HS-27A (cell line): Measurements from ENCODE around the gene MGST1.

ENCODE experiments used
- DNase-seq: peaks from one replicate; pipeline ENCODE4 v3.0.0-alpha.2; 2012; ENCODE audit warnings: low read depth, missing footprints

Gene MGST1, protein sequence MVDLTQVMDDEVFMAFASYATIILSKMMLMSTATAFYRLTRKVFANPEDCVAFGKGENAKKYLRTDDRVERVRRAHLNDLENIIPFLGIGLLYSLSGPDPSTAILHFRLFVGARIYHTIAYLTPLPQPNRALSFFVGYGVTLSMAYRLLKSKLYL

DNA sequence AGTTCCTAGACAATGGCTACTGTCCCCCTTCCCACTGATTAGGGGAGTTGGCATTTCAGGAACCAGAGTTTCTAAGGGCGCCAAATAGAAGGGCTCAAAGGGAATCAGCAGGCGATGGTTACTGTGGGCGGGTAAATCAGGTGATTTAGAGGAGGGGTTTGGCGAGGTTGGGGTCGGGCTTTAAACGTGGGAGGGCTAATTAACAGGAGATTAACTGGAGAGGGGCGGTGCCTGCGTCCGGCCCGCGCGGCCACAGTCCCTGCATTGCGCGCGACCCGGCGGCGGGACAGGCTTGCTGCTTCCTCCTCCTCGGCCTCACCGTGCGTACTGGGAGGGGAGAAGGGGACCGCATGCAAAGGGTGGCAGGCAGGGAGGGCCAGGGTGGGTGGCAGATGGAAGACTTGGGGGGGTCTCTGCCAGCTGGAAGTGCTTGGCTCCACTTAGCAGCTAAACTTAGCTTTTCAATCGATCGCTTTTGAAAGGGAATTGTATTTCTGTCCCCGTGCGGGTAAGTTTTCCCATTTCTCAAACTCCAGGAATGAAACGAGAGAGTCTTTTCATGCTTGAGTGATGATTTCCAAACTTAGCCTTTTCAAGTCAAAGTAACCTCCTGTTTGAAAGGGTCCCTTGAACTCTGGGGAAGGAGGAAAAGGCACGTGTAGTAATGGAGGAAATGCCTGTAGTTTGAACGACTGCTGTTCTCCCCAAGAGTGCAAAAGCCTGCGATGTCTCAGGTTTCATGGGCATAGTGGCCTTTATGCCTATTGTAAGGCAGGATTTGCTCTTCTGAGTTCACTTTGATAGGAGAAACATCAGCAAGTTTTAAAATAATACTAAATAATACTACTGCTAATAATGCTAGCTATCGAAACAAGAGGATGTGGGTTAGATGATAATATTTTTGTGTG is at the start of gene MGST1:
TSS of gene MGST1 (plus strand) at position 255 of the 908 bp plus-strand sequence. CDS start 6,608 bp downstream, outside the sequence.
- peak; percentile 40 for DNase-seq

DNA sequence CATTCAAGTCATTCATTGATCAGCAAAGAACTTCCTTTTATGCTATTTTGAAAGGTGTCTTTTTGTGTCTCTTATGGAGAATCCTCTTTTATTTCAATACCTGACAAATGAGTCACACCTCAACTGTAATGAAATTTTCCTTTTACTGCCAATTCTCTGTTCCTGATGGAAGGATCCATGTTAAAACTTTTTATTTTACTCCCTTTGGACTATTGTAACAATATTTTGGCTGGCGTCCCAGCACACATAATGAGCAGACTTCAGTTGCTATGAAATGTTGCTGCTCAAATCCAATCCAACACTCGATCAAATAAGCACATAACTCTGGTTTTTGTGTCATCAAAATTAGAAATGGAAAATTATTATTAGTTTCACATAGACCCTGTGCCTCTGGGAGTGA is 48.0 kb upstream of the MGST1 start:
- no peak for DNase-seq

DNA sequence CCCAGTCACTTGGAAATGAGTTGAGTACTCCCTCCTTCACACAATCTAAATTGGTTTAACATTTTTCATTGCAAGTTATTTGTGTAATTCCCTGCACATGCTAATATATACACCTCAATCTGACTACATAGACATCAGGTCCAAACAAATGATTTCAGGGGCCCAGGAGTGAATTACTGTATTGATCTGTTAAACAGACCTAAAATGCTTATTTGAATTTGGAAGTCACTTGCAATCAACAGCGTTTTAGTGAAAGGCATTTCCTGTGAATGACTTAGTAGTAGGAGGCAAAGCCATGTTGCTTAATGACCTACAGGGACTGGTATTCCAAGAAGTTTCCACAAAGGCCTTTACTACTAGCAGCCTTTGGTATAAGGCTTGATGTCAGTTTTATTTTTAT is 47.3 kb upstream of the MGST1 start:
- DNase-seq, result no peak

DNA sequence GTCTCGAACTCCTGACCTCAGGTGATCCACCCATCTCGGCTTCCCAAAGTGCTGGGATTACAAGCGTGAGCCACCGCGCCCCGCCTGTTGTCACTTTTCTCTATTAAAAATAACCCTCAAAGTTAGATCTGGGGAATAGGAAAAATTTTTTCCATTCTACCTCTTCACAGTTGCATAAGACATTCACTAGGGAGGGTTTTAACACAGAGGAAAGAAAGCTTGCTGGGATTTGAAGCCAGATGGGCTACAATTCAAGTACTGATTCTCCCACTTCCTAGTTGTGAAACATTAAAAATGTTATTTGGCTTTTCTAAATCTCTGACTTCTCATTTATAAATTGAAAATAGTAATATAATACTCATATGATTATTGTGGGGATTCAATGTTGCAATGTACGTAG is 46.7 kb upstream of the MGST1 start:
- no peak for DNase-seq

DNA sequence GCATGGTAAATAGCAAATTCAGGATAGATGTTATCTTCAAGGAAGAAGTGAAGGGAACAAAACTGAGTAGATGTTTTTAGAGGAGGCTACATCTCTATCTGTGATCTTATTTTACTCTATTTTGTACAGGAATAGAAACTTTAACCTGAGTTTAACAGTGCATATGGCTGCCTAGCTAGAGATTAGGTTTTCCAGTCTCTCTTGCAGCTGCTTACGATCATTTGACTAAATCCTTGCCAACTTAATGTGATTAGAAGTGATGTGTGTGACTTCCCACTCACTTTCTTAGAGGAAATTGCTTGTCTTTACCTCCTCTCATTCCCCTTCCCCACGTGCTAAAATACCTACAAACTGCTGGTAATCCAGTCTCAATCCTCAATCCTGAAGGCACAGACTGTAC is 43.5 kb upstream of the MGST1 start:
- DNase-seq, result no peak

DNA sequence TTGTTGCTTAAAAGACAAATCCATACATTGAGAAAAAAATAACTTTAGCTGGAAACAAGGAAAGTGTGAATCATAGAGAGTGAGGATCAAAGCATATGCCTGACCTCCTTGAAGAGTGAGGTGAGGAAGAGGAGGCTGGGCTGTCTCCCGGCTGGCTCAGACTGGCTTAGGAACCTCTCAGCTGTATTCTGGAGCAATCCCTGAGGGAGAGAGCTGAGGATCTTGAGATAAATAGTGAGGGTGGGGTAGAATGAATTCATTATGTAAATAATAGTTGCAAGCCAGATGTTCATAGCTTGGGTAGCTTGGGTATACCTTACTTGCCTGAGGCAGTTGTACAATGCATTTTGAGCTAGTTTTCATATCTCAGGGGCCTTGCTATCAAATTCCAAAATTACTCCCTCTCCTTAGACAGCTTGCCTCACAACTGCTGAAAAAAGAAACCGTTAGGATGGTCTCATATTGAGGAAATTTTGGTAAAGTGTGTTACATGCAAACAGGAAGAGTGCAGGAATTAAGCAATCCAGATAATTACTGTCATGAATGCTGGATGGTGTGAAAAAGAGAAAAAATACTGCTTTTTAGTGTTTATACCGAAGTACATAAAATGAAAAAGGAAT is 39.5 kb upstream of the MGST1 start:
- DNase-seq, result no peak

DNA sequence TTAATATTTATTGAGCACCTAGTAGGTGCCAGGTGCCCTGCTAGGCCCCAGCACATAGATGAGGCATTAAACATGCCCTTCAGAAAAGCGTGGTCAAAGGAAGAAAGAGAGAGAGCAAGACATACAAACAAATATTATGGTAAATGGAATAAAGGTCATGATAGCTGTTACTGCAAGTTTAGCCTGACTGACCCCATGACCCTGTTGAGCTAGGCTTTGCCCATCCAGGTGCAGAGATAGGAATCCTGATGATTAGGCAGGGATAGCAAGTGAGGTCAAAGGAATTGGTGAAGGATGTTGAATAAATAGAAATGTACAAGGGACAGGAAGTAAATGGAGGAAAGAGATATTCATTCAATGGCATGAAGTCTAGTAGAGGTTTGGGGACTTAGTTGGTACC is 36.5 kb upstream of the MGST1 start:
- no peak for DNase-seq

DNA sequence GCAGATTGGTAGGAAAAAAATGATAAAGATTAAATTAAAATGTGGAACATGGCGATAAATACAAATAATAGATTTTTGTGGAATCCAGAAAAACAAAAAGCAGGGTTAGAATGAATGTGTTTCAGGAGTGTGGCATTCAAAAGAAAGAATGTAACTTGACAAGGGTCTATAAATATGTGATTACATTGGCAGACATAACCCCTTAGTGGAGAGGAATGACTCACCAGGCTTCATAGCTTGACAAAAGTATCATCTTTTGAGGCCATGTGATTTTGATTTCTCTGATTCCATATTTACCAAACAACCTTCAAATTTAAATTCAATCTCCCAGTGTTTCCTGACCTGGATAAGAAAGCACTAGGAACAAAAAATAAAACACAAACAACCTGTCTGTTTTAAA is 24.4 kb upstream of the MGST1 start:
- DNase-seq, result peak; percentile 36

DNA sequence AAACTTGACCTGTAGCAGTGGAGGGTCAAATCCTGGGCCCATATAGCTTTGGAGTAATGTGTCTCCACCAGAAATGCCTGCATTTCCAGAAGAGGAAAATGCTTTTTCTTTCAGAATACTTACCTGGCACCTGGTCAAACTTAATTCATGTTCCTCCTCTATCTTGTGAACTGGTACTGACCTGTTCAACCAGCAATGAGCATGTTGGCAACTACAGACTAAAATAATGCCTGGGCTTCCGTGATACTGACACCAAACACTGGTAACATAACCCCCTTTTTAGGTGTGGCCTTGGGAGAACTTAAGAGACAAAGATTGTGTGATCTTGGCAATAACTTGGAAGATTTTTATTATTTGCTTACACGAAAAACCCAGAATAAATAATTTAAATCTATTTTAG is 23.8 kb upstream of the MGST1 start:
- no peak for DNase-seq

DNA sequence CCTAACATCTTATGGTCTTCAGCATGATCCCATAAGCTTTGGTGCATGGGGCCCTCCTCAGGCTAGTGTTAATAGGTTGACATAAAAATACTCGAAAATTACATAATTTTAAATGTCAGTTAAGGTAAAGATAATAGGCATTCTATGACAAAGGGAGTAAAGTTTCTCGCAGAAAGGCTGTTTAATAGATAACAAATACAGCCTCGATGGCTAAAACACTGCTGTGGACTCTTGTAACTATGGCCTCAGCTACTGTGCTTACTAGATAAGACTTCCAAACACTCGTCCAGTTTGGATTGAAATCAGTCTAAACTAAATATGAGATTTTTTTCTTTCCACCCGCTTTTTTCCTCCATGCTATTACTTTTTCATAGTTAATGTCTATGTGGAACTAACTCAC is 23.2 kb upstream of the MGST1 start:
- DNase-seq, result no peak

DNA sequence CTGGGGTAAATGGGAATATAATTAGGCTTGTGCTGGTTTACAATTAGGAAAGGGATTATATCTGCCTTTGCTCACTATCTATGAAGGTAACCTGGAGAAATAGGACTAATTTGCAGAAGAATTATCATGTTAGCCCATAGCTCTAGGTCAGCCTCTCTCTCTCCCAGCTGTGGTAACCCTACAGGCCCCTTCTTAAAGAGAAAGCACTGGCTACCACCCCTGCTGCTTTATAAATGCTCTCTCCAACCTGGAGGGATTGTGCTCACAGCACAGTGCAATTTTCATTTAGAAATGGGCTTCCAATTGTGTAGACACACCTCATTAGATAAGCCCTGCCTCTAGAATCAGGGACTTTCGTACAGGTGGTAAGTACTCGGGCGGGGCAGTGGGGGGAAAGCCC is 22.7 kb upstream of the MGST1 start:
- no peak for DNase-seq

DNA sequence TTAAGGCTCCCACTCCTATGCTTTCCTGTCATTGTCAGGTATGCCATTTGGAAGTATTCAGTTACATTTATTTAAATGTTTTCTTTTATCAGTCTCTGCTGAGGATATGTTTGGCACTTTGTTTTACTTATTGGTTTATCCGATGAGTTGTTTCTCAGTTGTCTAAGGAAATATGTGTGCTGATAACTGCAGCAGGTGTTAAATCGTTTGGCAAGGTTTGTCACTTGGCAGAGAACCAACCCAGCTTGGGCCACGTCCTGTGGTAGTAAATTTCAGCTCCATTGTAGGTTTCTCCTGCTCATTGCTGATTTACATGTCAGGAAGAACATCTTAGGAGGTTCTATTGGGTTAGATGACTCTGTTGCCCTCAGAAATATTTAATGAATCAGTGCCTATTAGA is 22.0 kb upstream of the MGST1 start:
- no peak for DNase-seq

DNA sequence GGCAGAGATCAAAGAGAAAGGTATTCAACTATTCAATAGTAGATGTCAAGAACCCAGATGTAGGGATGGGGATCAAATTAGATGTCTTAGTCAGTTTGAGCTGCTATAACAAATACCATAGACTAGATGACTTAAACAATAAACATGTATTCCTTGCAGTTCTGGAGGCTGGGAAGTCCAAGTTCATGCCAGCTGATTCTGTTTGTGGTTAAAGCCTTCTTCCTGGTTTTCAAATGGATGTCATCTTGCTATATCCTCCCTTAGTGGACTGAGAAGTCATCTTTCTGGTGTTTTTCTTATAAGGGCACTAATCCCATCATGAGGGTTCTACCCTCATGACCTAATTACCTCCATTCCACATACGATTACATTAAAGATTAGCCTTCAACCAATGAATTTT is 19.5 kb upstream of the MGST1 start:
- no peak for DNase-seq

DNA sequence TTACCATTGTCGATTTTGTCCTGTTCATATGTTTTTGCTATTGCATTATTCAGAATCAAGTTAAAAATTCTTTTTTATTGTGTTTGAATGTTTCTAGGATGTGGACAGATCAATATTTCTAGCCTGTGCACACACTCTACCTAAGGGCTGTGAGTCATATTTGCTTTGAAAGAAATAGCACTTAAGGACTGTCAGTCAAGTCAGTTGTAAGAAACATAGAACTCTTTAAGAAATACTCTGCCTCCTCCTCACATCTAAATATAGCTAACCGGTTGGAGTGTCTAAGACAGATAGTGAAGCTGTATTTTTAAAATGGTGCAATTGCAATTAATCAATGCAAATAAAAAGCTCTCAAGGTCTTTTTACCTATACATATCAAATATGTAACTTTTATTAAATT is 17.9 kb upstream of the MGST1 start:
- no peak for DNase-seq

DNA sequence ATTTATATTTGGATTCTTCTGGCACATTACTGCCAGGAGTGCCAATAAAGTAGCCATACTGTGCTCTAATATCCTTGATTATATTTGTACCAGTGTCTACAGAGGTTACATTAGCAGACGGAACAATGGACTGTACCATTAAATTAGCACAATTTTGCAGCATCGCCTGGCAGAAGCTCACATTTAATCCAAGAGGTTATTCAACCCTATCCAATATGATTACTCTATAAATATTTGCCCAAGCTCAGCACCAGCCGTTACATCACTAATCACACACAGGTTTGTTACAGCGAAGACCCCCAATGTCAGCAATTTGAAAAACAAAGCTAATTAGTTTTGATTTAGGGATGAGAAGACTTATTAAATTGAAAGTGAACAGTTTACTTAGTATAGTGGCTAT is 16.9 kb upstream of the MGST1 start:
- DNase-seq, result no peak

DNA sequence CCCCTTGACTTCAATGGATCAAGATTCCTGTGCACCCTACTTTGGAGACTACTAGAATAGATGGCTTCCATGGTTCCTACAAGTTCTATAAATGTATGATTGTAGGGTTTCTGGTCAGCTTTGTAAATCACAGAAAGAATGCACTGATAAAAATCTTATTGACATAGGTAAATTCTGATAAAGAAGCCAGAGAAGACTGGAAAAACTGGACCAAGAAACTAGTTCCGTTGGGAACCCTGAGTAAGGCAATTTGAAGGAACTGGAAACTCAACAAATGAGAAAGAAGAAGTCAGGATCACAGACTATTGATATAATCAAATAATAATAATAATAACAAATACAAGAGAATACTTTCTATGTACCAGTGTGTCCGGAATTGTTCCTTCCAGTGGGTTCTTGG is 15.4 kb upstream of the MGST1 start:
- no peak for DNase-seq

DNA sequence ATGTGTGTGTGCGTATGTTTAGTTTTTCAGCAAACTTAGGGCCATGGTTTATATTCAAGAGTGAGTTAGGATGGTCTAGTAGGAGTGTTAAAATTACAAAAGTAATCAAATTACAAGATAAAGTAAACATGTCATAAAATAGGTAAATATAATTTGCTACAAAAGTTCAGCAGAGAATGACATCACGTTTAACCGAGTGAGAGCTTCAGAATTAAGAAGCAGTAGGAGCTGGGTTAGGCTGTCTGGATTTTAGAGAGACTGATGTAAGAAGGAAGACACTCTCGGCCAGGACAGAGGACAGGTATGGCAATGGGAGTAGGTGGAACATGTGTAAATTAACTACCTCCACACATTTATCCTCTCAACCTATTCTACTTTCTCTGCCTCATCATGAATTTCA is 11.6 kb upstream of the MGST1 start:
- DNase-seq, result no peak

DNA sequence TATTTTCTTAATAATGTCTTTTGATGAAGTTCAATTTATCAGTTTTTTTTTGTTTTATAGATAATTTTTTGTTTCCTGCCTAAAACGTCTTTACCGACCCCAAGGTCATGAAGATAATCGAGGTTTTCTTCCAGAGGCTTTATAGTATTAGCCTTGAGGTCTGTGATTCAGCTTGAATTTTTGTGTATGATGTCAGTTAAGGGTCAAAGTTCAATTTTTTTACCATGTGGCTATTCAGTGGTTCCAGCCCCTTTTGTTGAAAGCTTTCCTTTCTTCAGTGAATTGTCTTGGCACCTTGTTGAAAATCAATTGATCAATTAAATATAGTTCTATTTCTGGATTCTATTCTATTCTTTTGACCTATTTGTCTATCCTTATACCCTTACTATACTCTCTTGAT is 3.2 kb upstream of the MGST1 start:
- no peak for DNase-seq

DNA sequence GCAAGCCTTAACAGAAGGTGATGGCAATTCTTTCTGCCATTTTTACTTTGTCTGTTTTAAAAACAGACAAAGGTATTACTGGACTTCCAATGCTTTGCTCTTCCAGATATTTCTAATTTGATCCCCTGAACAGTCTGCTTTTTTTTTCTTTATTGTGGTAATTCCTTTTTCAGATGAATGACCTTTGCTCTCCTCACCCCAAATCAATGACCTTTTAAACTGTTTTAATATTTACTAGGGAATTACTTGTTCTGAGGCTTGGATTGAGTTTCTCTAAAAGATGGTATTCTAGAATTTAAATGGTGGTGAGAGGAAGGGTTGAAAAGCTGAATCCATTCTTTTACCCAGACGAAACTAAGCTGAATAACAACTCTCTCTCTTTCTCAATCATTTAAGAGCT is 2.3 kb upstream of the MGST1 start:
- DNase-seq, result no peak

DNA sequence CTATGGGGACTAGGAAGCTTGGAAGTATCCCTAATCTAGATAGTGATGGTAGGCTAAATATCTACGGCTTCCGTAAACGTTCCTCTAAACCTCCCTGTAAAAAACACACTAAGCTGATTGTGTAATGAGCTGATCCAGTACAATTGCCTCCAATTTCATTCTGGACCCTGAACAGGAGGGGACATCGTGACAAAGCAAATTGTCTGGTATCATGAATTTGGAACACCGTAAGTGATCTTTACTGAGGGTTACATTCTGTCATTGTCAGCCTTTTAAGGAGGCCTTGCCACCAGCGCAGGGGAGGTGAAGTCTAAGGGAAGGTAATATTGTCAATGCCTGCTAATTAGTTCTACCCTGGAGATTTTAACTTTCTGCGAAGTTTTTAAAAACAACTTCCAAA is 487 bp upstream of the MGST1 start:
- no peak for DNase-seq

DNA sequence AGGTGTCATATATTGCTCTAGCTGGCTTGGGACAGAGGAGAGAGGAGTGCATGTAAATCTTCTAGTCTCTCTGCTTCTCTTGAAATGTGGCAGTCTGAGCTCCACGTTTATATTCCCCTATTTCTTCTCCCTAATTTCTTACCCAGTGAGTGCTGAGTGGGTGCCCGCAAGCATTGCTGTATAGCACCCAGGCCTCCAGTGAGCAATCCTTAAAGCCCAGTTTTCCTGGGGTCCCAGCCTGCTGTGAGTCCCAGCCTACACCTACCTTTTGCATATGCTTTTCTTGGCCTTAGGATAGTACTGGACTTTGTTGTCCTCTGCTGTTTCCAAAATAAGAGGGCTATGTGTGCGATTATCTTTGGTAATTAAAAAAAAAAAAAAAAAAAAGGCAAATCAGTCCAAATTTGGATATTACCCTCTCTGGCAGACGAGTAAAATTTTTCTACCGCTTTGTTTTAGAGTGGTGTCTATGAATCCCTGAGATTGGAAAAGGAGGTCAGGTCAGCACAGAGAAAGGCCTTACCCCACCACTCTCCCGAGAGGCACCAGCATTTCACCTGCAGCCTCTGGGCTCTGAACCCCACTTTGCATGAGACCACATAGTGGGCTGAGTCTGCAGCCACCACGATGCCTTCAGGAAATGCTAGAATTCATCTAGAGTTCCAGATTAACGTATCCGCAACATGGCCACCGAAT is 1.1 kb downstream of the MGST1 start:
- DNase-seq, result no peak

DNA sequence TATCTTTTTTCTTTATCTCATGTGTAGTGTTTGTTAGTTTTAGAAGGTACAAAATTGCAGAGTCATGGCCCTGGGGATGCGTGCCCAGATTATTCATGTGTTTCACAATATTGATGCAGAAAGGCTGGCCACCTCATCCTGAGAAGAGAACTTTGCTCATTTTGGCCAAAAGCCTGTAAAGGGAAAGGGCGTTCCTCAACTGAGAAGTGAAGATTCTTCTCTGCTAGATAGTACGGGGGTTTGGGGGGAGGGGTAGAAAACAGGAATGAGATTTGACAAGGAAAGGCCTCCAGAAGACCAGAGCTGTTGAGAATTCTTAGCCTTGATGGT is 1.7 kb downstream of the MGST1 start:
- DNase-seq, result peak; percentile 71

DNA sequence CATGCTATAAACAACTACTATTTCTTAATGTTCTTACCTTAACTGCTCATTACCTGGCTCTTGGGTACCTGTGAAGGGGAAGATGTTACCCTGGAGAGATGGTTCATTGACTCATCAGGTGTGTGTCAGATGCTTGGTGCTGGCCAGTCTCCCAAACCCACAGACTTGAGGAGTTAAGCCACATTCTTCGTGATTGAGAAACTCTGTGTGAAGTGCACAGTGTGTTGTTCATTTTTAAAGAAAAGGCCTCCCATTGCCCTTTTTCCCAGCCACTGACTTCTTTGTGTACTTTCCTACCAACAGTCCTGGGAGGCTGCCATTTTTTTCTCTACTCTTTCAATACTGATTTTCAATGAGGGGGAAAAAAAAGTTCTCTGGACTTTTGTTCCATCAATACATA is 3.2 kb downstream of the MGST1 start:
- DNase-seq, result peak; percentile 65
